Sigmoid colon (tissue), 7 donors: Measurements from ENCODE around the gene STAC. TPM values are rescaled to one million over a fixed set of nuclear protein-coding genes. Genes with fewer than 3 reads are reported as not detected.
"Not testable (repeated sequence)": the region's sequence is repeated elsewhere in the genome, so short reads cannot be mapped to it uniquely, and the experiment has no call there.

Experiments used
- DNase-seq: peaks from one replicate; pipeline ENCODE4 v3.0.0-alpha.2; 2019
- H3K27ac ChIP-seq, 4 donors: fragments of 200-600 bp; sonication (generic); one replicate each; pipeline ENCODE4 v1.5.1; 2016 to 2019; ENCODE audit warnings: mild to moderate bottlenecking in 1 of 4
- H3K27me3 ChIP-seq, 3 donors: fragments of 200-600 bp; sonication (generic); one replicate each; pipeline ENCODE4 v1.5.1; 2019; ENCODE audit warnings: mild to moderate bottlenecking in 1 of 3
- H3K36me3 ChIP-seq, 4 donors: fragments of 200-600 bp; sonication (generic); one replicate each; pipeline ENCODE4 v1.5.1; 2016 to 2019
- H3K4me1 ChIP-seq, 4 donors: fragments of 200-600 bp; sonication (generic); one replicate each; pipeline ENCODE4 v1.5.1; 2017 to 2019
- H3K4me3 ChIP-seq, 4 donors: fragments of 200-600 bp; sonication (generic); one replicate each; pipeline ENCODE4 v1.5.1; 2017 to 2019; ENCODE audit warnings: mild to moderate bottlenecking in 2 of 4, moderate library complexity in 1 of 4
- H3K9me3 ChIP-seq, 4 donors: fragments of 200-600 bp in 3 of 4; sonication (generic) in 3 of 4; one replicate each; pipeline versions ENCODE4 v1.5.1 to v1.6.1; 2013 to 2019
- CTCF ChIP-seq, 4 experiments: fragments of 450-650 bp in 3 of 4; fragments of 200-600 bp in 1 of 4; IDR thresholded peaks; one replicate each; pipeline ENCODE4 v1.5.1; 2016 to 2019; ENCODE audit warnings: antibody characterized with exemption in 4 of 4, mild to moderate bottlenecking in 3 of 4, moderate library complexity in 2 of 4
- EP300 ChIP-seq, 4 donors: sonication (generic); formaldehyde crosslinking; IDR thresholded peaks; one replicate each; pipeline ENCODE4 v1.6.1; 2017; ENCODE audit warnings: antibody characterized with exemption in 4 of 4
- POLR2A ChIP-seq, 2 donors: fragments of 450-650 bp; IDR thresholded peaks; one replicate each; pipeline ENCODE4 v1.6.1; 2016; ENCODE audit warnings: antibody characterized with exemption in 2 of 2, mild to moderate bottlenecking in 2 of 2, moderate library complexity in 2 of 2
- POLR2AphosphoS5 ChIP-seq, 4 donors: sonication (generic); formaldehyde crosslinking; IDR thresholded peaks; one replicate each; pipeline ENCODE4 v1.6.1; 2017; ENCODE audit warnings: antibody characterized with exemption in 4 of 4
- WGBS, 2 donors: extraction: QIAGEN DNeasy Blood & Tissue Kit; methylation state at CpG; one replicate each; pipeline ENCODE4 v1.1.7; 2013; 5-methylcytosine and 5-hydroxymethylcytosine counted together
- intact Hi-C: fragments of 100-400 bp; cut with DNase I; formaldehyde crosslinking; loops from one replicate; pipeline ENCODE4 v1.15.1; 2023
- polyA plus RNA-seq, 3 donors: library from polyadenylated mRNA; stranded (reverse); fragments of 200-250 nt; gene quantifications; one replicate each; pipeline ENCODE4 v1.2.3, GENCODE V29; 2013
- total RNA-seq, 4 donors: library from RNA; depleted of rRNA; stranded (reverse); fragments of >200 nt; gene quantifications; one replicate each; pipeline ENCODE4 v1.1.0, GENCODE V29; 2016
- donor health status: healthy with polysubstance abuse.
- donor health status: Bipolar disorder and iron deficiency.
- donor health status: healthy.

Gene STAC
- total and polyA plus RNA-seq, 7 donors = 0.42 to 39.6 (median 17.4) TPM; not detected in 2

- H3K36me3 ChIP-seq = no peaks in the 10 kb centered on the region
- H3K4me3 ChIP-seq = no peak overlapping the region
- WGBS, 2 donors = 7 to 21% methylated on average over 1 of the region's 1 CpG
- TF ChIP-seq POLR2A (IDR thresholded peaks at IDR 0.05) (no peak), CTCF (IDR thresholded peaks at IDR 0.05) (no peak), POLR2AphosphoS5 (IDR thresholded peaks at IDR 0.05) (peak in 2 of 4 donors; percentile 38 to 42), EP300 (IDR thresholded peaks at IDR 0.05) (peak in 1 of 4 donors; percentile 37)
- peaks cover 0 to 30% (median 17%) of the 10 kb centered on the region in 4 donors for H3K4me1 ChIP-seq
- H3K27ac ChIP-seq = peak overlapping the region in 1 of 4 donors; percentile 17
- no peaks in the 10 kb centered on the region for H3K27me3 ChIP-seq
- H3K9me3 ChIP-seq = no peaks in the 10 kb centered on the region
- intact Hi-C loops = no loop called here
- no peak for DNase-seq
These were observed 71.5 kb downstream of the STAC start for GRCh38 chr3:36451816-36452215.

GRCh38 chr3:36453213-36453612, 72.9 kb downstream of the STAC start:
- intact Hi-C loops, H3K27me3 ChIP-seq, H3K36me3 ChIP-seq, DNase-seq, H3K27ac ChIP-seq, H3K4me3 ChIP-seq, H3K9me3 ChIP-seq: not testable (repeated sequence)
- 94 to 96% methylated on average over 30 of the region's 30 CpGs for whole genome bisulfite sequencing, 2 donors
- H3K4me1 ChIP-seq = peaks cover 0 to 38% (median 24%) of the 10 kb centered on the region in 4 donors

- H3K36me3 ChIP-seq, H3K4me3 ChIP-seq, H3K27ac ChIP-seq, DNase-seq, H3K27me3 ChIP-seq, intact Hi-C loops, H3K9me3 ChIP-seq: not testable (repeated sequence)
- 87 to 92% methylated on average over 6 of the region's 6 CpGs for WGBS, 2 donors
- H3K4me1 ChIP-seq = peaks cover 0 to 39% (median 24%) of the 10 kb centered on the region in 4 donors
These were observed 73.6 kb downstream of the STAC start for GRCh38 chr3:36453896-36454295.

- Histone ChIP-seq H3K27me3 (no peaks in the 10 kb centered on the region), H3K9me3 (no peaks in the 10 kb centered on the region), H3K27ac (no peak overlapping the region), H3K36me3 (no peaks in the 10 kb centered on the region), H3K4me1 (peaks cover 0 to 39% (median 24%) of the 10 kb centered on the region in 4 donors), H3K4me3 (no peak overlapping the region)
- TF ChIP-seq CTCF (IDR thresholded peaks at IDR 0.05) (no peak), POLR2A (IDR thresholded peaks at IDR 0.05) (no peak), EP300 (IDR thresholded peaks at IDR 0.05) (no peak), POLR2AphosphoS5 (IDR thresholded peaks at IDR 0.05) (no peak)
- DNase-seq = no peak
- 71 to 78% methylated on average over 2 of the region's 2 CpGs for WGBS, 2 donors
- intact Hi-C loops = no loop called here
These were observed 75.1 kb downstream of the STAC start for GRCh38 chr3:36455406-36455805.

- intact Hi-C loops = no loop called here
- Histone ChIP-seq H3K36me3 (no peaks in the 10 kb centered on the region), H3K27ac (no peak overlapping the region), H3K4me3 (no peak overlapping the region), H3K4me1 (peaks cover 0 to 33% (median 21%) of the 10 kb centered on the region in 4 donors), H3K27me3 (no peaks in the 10 kb centered on the region), H3K9me3 (no peaks in the 10 kb centered on the region)
- DNase-seq = no peak
- TF ChIP-seq CTCF (IDR thresholded peaks at IDR 0.05) (no peak), EP300 (IDR thresholded peaks at IDR 0.05) (no peak), POLR2AphosphoS5 (IDR thresholded peaks at IDR 0.05) (no peak), POLR2A (IDR thresholded peaks at IDR 0.05) (no peak)
- 77 to 78% methylated on average over 4 of the region's 4 CpGs for WGBS, 2 donors
These were observed 76.5 kb downstream of the STAC start for GRCh38 chr3:36456784-36457183.

GRCh38 chr3:36457667-36458066, 77.4 kb downstream of the STAC start:
- Histone ChIP-seq H3K27me3 (no peaks in the 10 kb centered on the region), H3K4me3 (no peak overlapping the region), H3K36me3 (no peaks in the 10 kb centered on the region), H3K27ac (no peak overlapping the region), H3K9me3 (no peaks in the 10 kb centered on the region), H3K4me1 (peaks cover 0 to 24% (median 13%) of the 10 kb centered on the region in 4 donors)
- 72 to 81% methylated on average over 5 of the region's 5 CpGs for WGBS, 2 donors
- TF ChIP-seq CTCF (IDR thresholded peaks at IDR 0.05) (no peak), POLR2A (IDR thresholded peaks at IDR 0.05) (no peak), POLR2AphosphoS5 (IDR thresholded peaks at IDR 0.05) (no peak), EP300 (IDR thresholded peaks at IDR 0.05) (no peak)
- intact Hi-C loops = no loop called here
- DNase-seq = no peak
